Activated CD4-positive, alpha-beta memory T cell treated with anti-CD3 and anti-CD28 coated beads for 36 hours (primary cell): ENCODE data around the gene COL18A1. TPM values are rescaled to one million over a fixed set of nuclear protein-coding genes. Genes with fewer than 3 reads are reported as not detected.

Experiments
- CTCF ChIA-PET: fragments of 350-600 bp; sonication (Branson Sonifier 250); formaldehyde crosslinking; loops from one replicate; lab custom pipeline; 2021; ENCODE audit warnings: antibody characterized with exemption, inconsistent platforms; lab: Charles Lee
- POLR2A ChIA-PET: fragments of 350-600 bp; sonication (Branson Sonifier 250); formaldehyde crosslinking; loops from one replicate; lab custom pipeline; 2021; ENCODE audit warnings: antibody characterized with exemption; lab: Charles Lee
- DNase-seq: peaks from one replicate; pipeline ENCODE4 v3.0.0-alpha.2; 2020
- H3K27ac Mint-ChIP-seq: one replicate; pipeline ENCODE4 v1.8.0; 2021; ENCODE audit warnings: mixed read lengths
- H3K27me3 Mint-ChIP-seq: one replicate; pipeline ENCODE4 v1.8.0; 2021; ENCODE audit warnings: mixed read lengths
- H3K36me3 Mint-ChIP-seq: one replicate; pipeline ENCODE4 v1.8.0; 2021; ENCODE audit warnings: mixed read lengths
- H3K4me1 Mint-ChIP-seq: one replicate; pipeline ENCODE4 v1.8.0; 2021; ENCODE audit warnings: low read depth, mixed read lengths
- H3K4me3 Mint-ChIP-seq: one replicate; pipeline ENCODE4 v1.8.0; 2021; ENCODE audit warnings: mild to moderate bottlenecking, mixed read lengths
- H3K9me3 Mint-ChIP-seq: one replicate; pipeline ENCODE4 v1.8.0; 2021; ENCODE audit warnings: mixed read lengths
- intact Hi-C: fragments of 100-400 bp; cut with micrococcal nuclease; formaldehyde crosslinking; loops from one replicate; pipeline ENCODE4 v1.15.1; 2023
- total RNA-seq, 2 experiments: library from RNA; stranded (reverse); gene quantifications; one replicate each; pipeline ENCODE4 v1.2.3, GENCODE V29; 2021

The COL18A1 gene
- total RNA-seq, 2 experiments from 2014 or later: 4.5 TPM

DNA sequence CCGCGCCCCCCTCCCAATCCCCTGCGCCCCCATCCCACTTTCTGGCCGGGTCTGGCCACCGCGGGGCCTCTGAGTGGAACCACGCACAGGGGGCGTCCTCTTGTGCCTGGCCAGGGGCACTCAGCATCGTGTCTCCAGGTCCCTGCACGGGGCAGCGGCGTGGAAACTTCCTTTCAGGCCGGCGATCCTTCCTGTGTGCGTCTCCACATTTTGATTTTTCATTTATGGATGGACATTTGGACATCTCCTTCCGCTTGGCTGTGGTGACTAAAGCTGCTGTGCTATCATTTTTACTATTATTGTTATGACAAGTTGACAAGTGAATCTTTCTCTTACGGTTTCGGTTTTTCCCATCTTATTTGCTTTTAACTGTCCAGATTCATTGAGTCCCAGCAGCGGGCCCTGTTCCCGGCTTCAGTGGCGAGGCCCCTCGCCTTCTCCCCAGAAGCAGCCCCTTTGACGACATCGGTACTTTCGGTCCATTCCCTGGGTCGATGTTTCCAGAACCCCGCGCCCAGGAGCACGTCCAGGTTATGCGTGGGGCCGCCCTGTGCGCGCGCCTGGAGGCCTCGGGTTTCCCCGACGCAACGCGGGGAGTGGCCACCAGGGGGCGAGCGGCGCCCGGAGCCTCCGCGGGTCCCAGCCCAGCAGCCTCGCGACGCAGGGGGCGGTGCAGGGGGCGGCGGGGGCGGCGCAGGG is 149.7 kb downstream of the COL18A1 start:
- H3K4me3 Mint-ChIP-seq: peak overlapping the region; percentile 88
- ChIA-PET CTCF (interaction anchor here (0.8 to 1.0 kb wide), 2 partner anchors 38 to 42 kb away, joined by 3 to 5 read pairs; no protein-coding TSS in a partner anchor), POLR2A (interaction anchor here (1.8 kb wide), 1 partner anchor 38 kb away, joined by 9 read pairs; no protein-coding TSS in a partner anchor)
- H3K27ac Mint-ChIP-seq: peak overlapping the region; percentile 79
- peaks cover 30% of the 10 kb centered on the region for H3K4me1 Mint-ChIP-seq
- peak; percentile 87 for DNase-seq
- H3K36me3 Mint-ChIP-seq: no peaks in the 10 kb centered on the region
- intact Hi-C loops: loop anchor here (1.0 to 5.0 kb wide), 3 partner anchors 38 to 327 kb away; no protein-coding TSS in a partner anchor
- peaks cover 5% of the 10 kb centered on the region for H3K27me3 Mint-ChIP-seq
- no peaks in the 10 kb centered on the region for H3K9me3 Mint-ChIP-seq

DNA sequence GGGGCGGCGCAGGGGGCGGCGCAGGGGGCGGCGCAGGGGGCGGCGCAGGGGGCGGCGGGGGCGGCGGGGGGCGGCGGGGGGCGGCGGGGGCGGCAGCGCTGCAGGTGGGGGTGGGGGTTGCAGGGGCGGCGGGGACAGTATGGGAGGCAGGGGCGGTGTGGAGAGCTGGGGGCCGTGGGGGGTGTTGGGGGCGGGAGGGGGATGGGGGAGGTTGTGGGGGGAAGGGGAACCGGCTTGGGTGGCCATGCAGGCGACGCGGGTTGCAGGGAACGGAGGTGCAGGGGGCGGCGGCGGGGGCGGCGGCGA is 150.2 kb downstream of the COL18A1 start:
- no peak overlapping the region for H3K4me3 Mint-ChIP-seq
- POLR2A ChIA-PET: interaction anchor here (1.8 kb wide), 1 partner anchor 37 kb away, joined by 9 read pairs; no protein-coding TSS in a partner anchor
- intact Hi-C loops: loop anchor here (1.0 kb wide), 2 partner anchors 37 to 41 kb away; no protein-coding TSS in a partner anchor

DNA sequence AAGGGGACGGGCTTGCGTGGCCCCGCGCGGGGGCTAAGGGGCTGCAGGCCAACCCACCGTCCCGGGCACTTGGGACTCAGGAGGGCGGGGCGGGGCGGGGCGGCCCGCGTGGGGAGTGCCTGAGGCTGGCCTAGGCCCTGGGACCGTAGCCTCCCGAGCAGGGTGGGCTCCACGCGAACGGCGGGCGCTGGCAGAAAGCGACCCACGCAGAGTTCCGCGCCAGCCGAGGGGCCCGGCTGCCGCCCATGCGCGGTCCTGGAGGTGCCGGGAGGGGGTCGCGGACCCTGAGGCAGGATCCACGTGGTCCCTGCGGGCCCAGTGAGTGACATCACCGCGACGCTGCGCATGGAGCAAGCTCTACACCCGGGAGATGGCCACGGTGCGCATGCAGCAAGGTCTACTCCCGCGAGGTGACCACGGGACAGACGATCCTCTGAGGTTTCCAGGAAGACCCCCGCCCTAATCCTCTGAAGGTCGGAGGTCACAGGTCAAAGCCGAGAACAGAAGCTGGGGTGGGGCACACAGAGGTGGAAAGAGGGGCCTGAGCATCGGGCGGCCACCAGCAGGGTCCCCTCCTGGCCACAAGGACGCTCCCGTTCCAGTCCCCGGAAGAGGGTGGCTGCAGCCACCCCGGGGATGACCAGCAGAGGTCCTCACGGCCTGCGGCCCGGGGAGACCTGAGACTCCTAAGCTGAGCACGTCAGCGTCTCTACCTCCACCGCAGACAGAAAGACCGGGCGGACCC is 150.8 kb downstream of the COL18A1 start:
- Mint-ChIP-seq H3K36me3 (no peaks in the 10 kb centered on the region), H3K4me1 (peaks cover 23% of the 10 kb centered on the region), H3K4me3 (no peak overlapping the region), H3K9me3 (no peaks in the 10 kb centered on the region), H3K27me3 (peaks cover 12% of the 10 kb centered on the region), H3K27ac (no peak overlapping the region)
- intact Hi-C loops: loop anchor here (1.0 kb wide), 2 partner anchors 37 to 41 kb away; no protein-coding TSS in a partner anchor
- CTCF ChIA-PET: interaction anchor here (0.6 to 1.2 kb wide), 5 partner anchors 17 to 264 kb away, joined by 3 to 8 read pairs (median 3); no protein-coding TSS in a partner anchor
- POLR2A ChIA-PET: interaction anchor here (0.7 to 1.8 kb wide), 2 partner anchors 29 to 37 kb away, joined by 3 to 9 read pairs; no protein-coding TSS in a partner anchor
- no peak for DNase-seq

More for the DNA sequence above, 150.2 kb downstream of the COL18A1 start:
- CTCF ChIA-PET: no interaction called here
- no peak overlapping the region for H3K27ac Mint-ChIP-seq
- no peak for DNase-seq
- H3K36me3 Mint-ChIP-seq: no peaks in the 10 kb centered on the region
- peaks cover 28% of the 10 kb centered on the region for H3K4me1 Mint-ChIP-seq
- peaks cover 9% of the 10 kb centered on the region for H3K27me3 Mint-ChIP-seq
- no peaks in the 10 kb centered on the region for H3K9me3 Mint-ChIP-seq

DNA sequence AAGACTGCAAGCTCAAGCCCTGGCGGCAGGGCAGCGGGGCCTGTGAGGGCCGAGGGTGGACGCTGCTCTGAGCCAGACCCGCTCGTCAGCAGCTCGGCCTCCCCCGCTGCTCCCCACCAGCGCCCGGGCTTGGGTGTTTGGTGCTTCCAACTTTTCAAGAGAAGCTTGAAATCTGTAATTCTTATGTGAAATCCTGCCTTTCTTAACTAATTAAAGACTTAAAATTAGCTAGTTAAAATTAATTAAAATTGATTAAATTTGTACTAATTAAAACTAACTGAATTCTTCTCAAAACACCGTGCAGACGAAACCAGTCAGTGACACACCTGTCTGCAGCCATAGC is 151.3 kb downstream of the COL18A1 start:
- Mint-ChIP-seq H3K27me3 (peaks cover 13% of the 10 kb centered on the region), H3K27ac (no peak overlapping the region)

DNA sequence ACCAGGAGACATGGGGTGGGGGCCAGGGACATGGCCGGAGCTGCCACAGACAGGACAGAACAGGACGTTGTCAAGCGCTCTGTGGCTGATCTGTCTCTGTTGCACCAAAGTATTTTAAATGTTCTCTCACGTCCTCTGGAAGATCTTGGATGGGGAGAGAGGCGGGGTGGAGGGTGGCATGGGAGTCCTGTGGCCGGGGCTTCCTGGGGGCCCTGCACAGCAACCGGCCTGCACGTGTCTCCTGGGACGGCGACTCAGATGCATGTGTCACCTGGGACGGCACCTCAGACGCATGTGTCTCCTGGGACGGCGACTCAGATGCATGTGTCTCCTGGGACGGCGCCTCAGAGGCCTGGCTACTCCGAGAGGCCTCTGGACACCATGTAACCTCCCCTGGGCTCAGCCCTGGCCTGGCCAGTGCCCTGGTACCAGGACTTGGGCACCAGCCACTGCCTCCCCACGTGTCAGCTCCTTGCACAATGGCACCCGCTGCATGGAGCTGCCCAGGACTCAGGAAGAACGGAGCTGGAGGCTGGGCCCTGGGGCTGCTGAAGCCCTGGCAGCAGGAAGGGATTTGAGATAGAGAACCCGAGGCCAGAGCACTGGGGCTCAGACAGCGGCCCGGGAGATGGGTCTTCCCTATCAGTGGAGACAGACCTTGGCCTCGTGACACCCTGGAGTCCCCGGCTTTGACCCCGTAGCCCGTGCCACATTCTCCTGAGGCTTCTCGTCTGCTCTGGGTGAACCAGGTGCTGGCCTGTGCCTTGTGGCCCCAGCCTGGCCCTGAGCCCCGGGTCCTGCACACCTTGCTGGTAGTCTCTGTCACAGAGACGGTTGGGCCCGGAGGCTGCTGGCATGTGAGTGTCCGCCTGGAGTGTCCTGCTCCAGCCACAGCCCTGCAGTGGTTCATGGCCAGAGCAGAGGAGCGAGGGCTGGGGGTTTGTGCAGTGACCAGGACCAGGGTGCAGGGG is 152.0 kb downstream of the COL18A1 start:
- ChIA-PET POLR2A (no interaction called here), CTCF (interaction anchor here (0.6 to 1.9 kb wide), 7 partner anchors 16 to 264 kb away, joined by 3 to 8 read pairs (median 3); no protein-coding TSS in a partner anchor)
- H3K27ac Mint-ChIP-seq: no peak overlapping the region
- no peak for DNase-seq
- no peaks in the 10 kb centered on the region for H3K36me3 Mint-ChIP-seq
- H3K4me3 Mint-ChIP-seq: no peak overlapping the region
- intact Hi-C loops: loop anchor here (1.0 kb wide), 1 partner anchor 86 kb away; the partner anchor contains the start of gene PCBP3
- no peaks in the 10 kb centered on the region for H3K9me3 Mint-ChIP-seq
- peaks cover 13% of the 10 kb centered on the region for H3K4me1 Mint-ChIP-seq
- peaks cover 13% of the 10 kb centered on the region for H3K27me3 Mint-ChIP-seq

More for the DNA sequence above, 151.3 kb downstream of the COL18A1 start:
- intact Hi-C loops: no loop called here
- Mint-ChIP-seq H3K4me1 (peaks cover 19% of the 10 kb centered on the region), H3K36me3 (no peaks in the 10 kb centered on the region), H3K4me3 (no peak overlapping the region), H3K9me3 (no peaks in the 10 kb centered on the region)
- no peak for DNase-seq
- CTCF ChIA-PET: interaction anchor here (0.6 to 1.2 kb wide), 6 partner anchors 17 to 265 kb away, joined by 3 to 8 read pairs (median 3); no protein-coding TSS in a partner anchor
- POLR2A ChIA-PET: interaction anchor here (0.7 kb wide), 1 partner anchor 28 kb away, joined by 3 read pairs; no protein-coding TSS in a partner anchor

DNA sequence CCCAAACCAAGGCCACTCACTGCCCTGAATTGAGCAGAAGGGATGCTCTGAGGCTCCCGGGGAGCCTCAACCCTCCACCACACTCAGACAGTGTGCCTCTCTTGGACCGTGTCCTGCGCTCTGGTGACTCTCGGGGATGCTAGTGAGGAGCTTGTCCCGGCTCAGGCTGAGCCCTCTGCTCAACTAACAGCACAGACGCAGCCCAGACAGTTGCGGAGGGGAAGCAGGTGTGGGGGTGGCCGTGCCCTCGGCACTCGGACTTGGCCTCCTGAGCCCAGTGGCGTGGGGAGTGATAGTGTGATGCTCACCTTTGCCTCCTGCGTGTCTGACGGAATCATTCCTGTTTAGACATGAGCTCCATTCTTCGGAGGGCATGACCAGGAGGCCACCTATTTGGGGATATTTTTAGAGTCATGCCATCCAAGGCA is 152.7 kb downstream of the COL18A1 start:
- intact Hi-C loops: loop anchor here (1.0 kb wide), 1 partner anchor 86 kb away; the partner anchor contains the start of gene PCBP3
- POLR2A ChIA-PET: no interaction called here
- no peak overlapping the region for H3K27ac Mint-ChIP-seq
- no peaks in the 10 kb centered on the region for H3K9me3 Mint-ChIP-seq
- peaks cover 20% of the 10 kb centered on the region for H3K27me3 Mint-ChIP-seq
- DNase-seq: no peak
- peaks cover 9% of the 10 kb centered on the region for H3K4me1 Mint-ChIP-seq
- CTCF ChIA-PET: interaction anchor here (1.9 kb wide), 1 partner anchor 39 kb away, joined by 8 read pairs; no protein-coding TSS in a partner anchor
- H3K36me3 Mint-ChIP-seq: no peaks in the 10 kb centered on the region
- no peak overlapping the region for H3K4me3 Mint-ChIP-seq

DNA sequence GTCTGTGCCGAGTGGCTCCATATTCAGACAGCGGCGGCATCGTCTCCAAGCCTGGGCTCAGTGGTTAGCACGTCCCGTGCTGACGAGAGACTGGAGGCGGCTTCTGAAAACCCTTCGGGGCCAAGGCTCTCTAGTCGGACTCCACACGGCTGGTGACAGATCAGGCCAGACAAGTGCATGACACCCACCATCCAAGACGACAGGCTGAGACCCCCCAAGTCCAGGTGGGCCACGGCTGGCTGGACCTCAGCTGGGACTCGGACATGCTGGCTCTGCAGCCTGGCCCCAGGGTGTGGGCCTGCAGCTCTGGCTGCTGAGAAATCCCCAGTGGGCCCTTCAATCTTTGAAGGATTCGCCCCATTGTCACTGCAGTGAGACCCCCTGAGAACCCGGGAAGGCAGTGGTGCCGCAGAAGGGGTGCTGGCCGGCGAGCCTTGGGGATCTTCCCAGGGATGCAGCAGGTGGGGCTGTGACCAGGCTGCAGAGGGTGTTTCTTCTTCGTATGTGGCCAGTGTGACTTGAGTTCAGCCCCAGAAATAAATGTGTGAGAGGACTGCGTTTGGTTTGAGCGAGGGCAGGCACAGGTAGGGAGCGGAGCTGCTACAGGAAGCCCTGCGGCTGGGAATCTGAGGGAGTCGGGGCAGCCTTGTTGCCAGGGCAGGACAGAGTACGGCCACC is 153.2 kb downstream of the COL18A1 start:
- peaks cover 23% of the 10 kb centered on the region for H3K27me3 Mint-ChIP-seq
- no peak for DNase-seq
- intact Hi-C loops: no loop called here
- H3K9me3 Mint-ChIP-seq: no peaks in the 10 kb centered on the region
- ChIA-PET CTCF (interaction anchor here (1.9 kb wide), 1 partner anchor 38 kb away, joined by 8 read pairs; no protein-coding TSS in a partner anchor), POLR2A (no interaction called here)
- H3K27ac Mint-ChIP-seq: no peak overlapping the region
- no peak overlapping the region for H3K4me3 Mint-ChIP-seq
- H3K36me3 Mint-ChIP-seq: no peaks in the 10 kb centered on the region
- peaks cover 4% of the 10 kb centered on the region for H3K4me1 Mint-ChIP-seq

DNA sequence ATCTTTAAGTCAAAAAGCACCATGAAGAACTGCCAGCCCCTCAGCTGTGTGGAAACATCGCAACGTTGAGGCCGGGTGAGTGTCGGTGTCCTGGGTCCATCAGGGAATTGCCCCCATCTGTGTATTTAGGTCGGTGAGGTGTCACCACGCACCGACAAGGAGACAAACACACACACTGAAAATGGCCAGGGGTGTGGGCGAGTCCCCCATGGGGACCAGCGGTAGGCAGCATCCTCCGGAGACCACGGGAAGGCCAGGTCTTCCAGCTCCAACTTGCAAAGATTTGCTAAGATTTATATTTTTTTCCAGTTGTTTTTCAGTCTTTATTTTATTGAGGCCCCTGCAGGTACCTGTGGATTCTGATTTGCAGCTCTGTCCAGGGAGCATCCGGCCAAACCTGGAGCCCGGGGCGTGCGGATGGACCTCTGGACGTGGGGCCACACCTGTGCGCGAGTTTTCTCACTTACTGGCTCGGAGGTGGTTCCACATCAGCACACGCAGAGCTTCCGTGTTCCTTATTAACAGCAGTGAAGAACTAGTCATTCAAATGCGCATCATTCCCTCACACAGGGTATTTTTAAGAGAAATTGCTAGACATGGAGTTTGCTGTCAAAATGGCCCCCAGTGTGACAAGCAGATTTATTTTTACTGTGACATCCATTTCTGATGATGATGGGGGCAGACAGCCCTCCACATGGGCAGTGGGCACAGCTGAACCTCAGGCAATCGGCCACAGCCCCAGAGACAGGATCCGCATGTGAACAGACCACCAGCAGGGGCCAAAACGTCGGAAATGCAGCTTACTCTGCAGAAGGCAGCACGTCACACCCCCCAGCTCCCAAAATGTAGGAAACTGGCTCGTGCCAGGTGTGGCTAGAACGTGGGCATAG is 154.5 kb downstream of the COL18A1 start:
- Mint-ChIP-seq H3K4me3 (no peak overlapping the region), H3K27ac (no peak overlapping the region), H3K9me3 (no peaks in the 10 kb centered on the region), H3K4me1 (peaks cover 3% of the 10 kb centered on the region), H3K36me3 (no peaks in the 10 kb centered on the region), H3K27me3 (peaks cover 28% of the 10 kb centered on the region)
- ChIA-PET CTCF (no interaction called here), POLR2A (no interaction called here)
- intact Hi-C loops: no loop called here
- DNase-seq: no peak

DNA sequence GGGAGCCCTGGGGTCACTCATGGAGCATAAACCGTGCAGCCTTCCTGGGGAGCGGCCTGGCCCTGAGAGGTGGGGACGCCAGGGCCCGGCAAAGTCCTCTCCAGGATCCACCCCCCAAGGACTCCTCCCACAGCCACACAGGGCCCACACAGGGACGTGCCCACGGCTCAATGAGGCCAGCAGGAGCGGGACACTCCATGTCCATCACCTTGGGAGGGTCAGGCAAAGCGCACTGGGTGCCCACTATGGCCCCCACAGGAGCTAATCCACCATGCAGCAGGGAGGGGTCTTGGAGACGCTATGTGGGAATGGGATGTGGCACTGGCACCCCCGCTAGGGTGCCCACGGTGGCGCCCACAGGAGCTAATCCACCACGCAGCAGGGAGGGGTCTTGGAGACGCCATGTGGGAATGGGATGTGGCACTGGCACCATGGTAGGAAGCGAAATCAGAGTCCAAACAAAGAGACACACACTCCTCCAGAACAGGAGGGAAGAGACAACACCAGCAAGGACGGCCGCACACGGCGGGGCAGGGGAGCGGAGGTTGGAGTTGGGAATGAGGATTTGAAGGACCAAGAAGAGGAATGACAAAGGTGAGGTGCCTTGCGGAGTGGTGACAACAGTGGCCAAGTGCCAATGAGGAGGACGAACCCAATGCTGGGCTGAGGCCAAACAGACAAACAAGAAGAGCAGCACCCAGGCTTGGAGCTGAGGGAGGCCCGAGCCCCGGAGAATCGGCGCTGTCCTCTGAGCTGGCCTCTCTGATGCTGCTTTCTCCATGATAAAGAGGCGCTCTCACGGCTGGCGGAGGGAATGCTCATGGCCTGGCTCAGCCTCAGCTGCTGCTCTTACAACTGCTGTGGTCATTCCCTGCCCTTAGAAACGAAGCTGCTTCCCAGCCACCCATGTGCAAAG is 155.4 kb downstream of the COL18A1 start:
- intact Hi-C loops: no loop called here
- no peaks in the 10 kb centered on the region for H3K36me3 Mint-ChIP-seq
- DNase-seq: no peak
- no peak overlapping the region for H3K27ac Mint-ChIP-seq
- ChIA-PET POLR2A (no interaction called here), CTCF (interaction anchor here (0.8 kb wide), 1 partner anchor 12 kb away, joined by 3 read pairs; no protein-coding TSS in a partner anchor)
- no peaks in the 10 kb centered on the region for H3K9me3 Mint-ChIP-seq
- H3K4me3 Mint-ChIP-seq: no peak overlapping the region
- no peaks in the 10 kb centered on the region for H3K4me1 Mint-ChIP-seq
- peaks cover 28% of the 10 kb centered on the region for H3K27me3 Mint-ChIP-seq
